ENCODE data around the gene BAD. TPM values are rescaled to one million over a fixed set of nuclear protein-coding genes. Genes with fewer than 3 reads are reported as not detected.

Gene BAD
- total RNA-seq, 3 donors from 2014 or later: 56.8 to 90.9 (median 75.4) TPM

- no peak for DNase-seq
- Histone ChIP-seq H3K9me3 (no peaks in the 10 kb centered on the region), H3K36me3 (ENCODE audit: low read depth) (peaks cover 3% of the 10 kb centered on the region), H3K4me1 (ENCODE audit: low read depth) (peaks cover 17% of the 10 kb centered on the region), H3K4me3 (no peak overlapping the region)
- TF ChIP-seq, protein P1, sequence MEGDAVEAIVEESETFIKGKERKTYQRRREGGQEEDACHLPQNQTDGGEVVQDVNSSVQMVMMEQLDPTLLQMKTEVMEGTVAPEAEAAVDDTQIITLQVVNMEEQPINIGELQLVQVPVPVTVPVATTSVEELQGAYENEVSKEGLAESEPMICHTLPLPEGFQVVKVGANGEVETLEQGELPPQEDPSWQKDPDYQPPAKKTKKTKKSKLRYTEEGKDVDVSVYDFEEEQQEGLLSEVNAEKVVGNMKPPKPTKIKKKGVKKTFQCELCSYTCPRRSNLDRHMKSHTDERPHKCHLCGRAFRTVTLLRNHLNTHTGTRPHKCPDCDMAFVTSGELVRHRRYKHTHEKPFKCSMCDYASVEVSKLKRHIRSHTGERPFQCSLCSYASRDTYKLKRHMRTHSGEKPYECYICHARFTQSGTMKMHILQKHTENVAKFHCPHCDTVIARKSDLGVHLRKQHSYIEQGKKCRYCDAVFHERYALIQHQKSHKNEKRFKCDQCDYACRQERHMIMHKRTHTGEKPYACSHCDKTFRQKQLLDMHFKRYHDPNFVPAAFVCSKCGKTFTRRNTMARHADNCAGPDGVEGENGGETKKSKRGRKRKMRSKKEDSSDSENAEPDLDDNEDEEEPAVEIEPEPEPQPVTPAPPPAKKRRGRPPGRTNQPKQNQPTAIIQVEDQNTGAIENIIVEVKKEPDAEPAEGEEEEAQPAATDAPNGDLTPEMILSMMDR (IDR thresholded peaks at IDR 0.05): no peak
- intact Hi-C loops (cut with DNase I, micrococcal nuclease): no loop called here
- ATAC-seq: no peak
Observed at GRCh38 chr11:64253043-64253442, 31.4 kb downstream of the BAD start.

DNA sequence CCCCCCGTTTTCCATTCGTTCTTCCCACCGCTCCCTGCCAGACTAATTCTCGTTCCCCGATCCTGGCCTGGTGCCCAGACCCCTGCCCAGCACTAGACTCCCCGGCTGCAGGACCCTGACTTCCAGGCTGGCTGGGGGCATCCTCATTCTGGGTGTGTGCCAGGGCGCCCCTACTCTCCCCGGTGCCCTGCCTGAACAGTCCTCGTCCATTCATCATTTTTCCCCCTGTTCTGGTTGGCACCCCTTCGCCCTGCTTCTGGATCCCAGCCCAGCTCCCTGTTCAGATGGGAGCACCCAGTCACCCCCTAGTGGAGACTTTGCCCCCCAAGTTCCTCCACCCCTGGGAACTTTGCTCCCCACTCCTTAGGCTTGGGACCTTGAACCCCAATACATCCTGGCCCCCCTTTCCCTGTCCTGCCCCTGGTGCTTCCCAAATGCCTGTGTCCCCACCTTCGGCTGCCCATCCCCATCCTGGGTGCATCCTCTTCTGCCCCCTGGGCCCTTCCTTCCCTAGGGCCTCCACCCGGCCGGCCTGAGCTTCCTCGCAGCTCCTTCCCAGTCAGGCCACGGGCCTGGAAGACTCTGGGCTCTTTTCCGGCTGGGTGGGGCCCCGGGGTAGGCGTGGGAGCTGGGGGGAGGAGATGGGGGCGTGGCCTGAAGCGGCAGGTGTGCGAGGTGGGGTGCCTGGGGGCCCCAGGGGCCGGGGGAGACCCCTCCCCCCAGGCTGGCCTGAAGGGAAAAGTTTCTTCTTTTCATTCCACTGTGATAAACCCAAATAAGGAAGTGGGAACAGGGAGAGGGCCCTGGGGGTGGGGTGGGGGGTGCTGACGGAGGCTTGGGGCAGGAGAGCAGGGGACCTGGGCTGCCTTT is 32.2 kb downstream of the BAD start:
- no peaks in the 10 kb centered on the region for H3K9me3 ChIP-seq
- ATAC-seq: peak; percentile 82
- no peaks in the 10 kb centered on the region for H3K36me3 ChIP-seq (ENCODE audit: low read depth)
- peak overlapping the region; percentile 78 for H3K4me3 ChIP-seq
- H3K4me1 ChIP-seq (ENCODE audit: low read depth): peaks cover 22% of the 10 kb centered on the region
- intact Hi-C loops (cut with DNase I, micrococcal nuclease): no loop called here
- peak; percentile 90 to 92 (median 91) for DNase-seq
- TF ChIP-seq, protein P1 (IDR thresholded peaks at IDR 0.05): no peak

GRCh38 chr11:64251753-64252002 is 32.8 kb downstream of the BAD start:
- Histone ChIP-seq H3K36me3 (ENCODE audit: low read depth) (no peaks in the 10 kb centered on the region), H3K9me3 (no peaks in the 10 kb centered on the region), H3K4me1 (ENCODE audit: low read depth) (peaks cover 22% of the 10 kb centered on the region), H3K4me3 (peak overlapping the region; percentile 78)
- ATAC-seq (no peak), DNase-seq (no peak)
- TF ChIP-seq, protein P1 (IDR thresholded peaks at IDR 0.05): no peak
- intact Hi-C loops (cut with DNase I, micrococcal nuclease): no loop called here

- peak; percentile 74 for ATAC-seq
- DNase-seq: peak; percentile 69 to 83 (median 77)
- Histone ChIP-seq H3K4me1 (ENCODE audit: low read depth) (peaks cover 22% of the 10 kb centered on the region), H3K9me3 (no peaks in the 10 kb centered on the region), H3K36me3 (ENCODE audit: low read depth) (no peaks in the 10 kb centered on the region), H3K4me3 (peak within 1 kb of the TSS; percentile 78)
- intact Hi-C loops (cut with DNase I, micrococcal nuclease): no loop called here
- TF ChIP-seq, protein P1 (IDR thresholded peaks at IDR 0.05): peak; percentile 94
Observed at GRCh38 chr11:64251016-64251752, 33.3 kb downstream of the BAD start, which contains the start of gene PLCB3. TSS of gene PLCB3 (plus strand) at chr11:64251530. CDS start at chr11:64251650, 120 bp downstream.

DNA sequence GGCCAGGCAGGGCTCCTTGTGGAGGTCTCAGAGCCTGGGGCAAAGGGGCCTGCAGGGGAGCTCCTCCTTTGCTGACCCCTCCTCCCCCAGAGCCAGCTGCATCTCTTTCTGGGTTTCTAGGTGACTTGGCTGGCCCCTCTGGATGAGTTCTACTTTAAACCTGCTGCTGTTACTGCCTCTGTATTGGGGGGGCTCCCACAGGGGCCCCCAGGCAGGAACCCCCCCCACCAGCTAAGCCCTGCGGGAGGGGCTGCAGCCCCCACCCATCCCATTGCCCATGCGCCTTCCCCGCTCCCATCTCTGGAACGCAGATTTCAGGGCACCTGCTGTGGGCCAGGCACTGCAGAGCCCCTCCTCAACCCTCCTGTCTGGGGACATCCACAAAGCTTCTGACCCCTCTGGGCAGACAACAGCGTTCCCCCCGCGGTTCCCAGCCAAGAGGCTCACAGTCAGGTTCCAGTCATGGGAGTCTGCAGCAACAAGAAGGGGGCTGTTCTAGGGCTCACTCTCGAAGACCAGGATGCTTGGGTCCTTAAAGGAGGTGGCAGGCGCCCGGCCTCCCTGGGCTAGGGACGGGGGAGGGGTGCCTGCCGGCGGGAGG is 34.0 kb downstream of the BAD start:
- intact Hi-C loops (cut with DNase I, micrococcal nuclease): no loop called here
- Histone ChIP-seq H3K4me1 (ENCODE audit: low read depth) (peaks cover 22% of the 10 kb centered on the region), H3K36me3 (ENCODE audit: low read depth) (no peaks in the 10 kb centered on the region), H3K4me3 (no peak overlapping the region), H3K9me3 (no peaks in the 10 kb centered on the region)
- TF ChIP-seq, protein P1 (IDR thresholded peaks at IDR 0.05): no peak
- DNase-seq (peak; percentile 25 to 58 (median 57)), ATAC-seq (no peak)

Measured in mucosa of descending colon (tissue), 3 donors.